22Rv1 (cell line): ENCODE measurements around the gene HSF2BP.
"Not testable (repeated sequence)": the region's sequence is repeated elsewhere in the genome, so short reads cannot be mapped to it uniquely, and the experiment has no call there.

ENCODE experiments used
- H3K27ac ChIP-seq: fragments of 450-650 bp; 2 replicates; pipeline ENCODE4 v1.5.1; 2017
- CTCF ChIP-seq: fragments of 450-650 bp; IDR thresholded peaks from 2 replicates; pipeline ENCODE4 v1.5.1; 2017; ENCODE audit warnings: mild to moderate bottlenecking
- ZFX ChIP-seq: fragments of 450-650 bp; IDR thresholded peaks from 2 replicates; pipeline ENCODE4 v1.6.1; 2017; ENCODE audit warnings: antibody characterized with exemption, borderline replicate concordance

Gene HSF2BP

GRCh38 chr21:43618940-43619339 is 40.3 kb downstream of the HSF2BP start:
- TF ChIP-seq CTCF (no peak), ZFX (no peak)
- H3K27ac ChIP-seq, result no peak overlapping the region

- not testable (repeated sequence) for H3K27ac ChIP-seq
Measured at GRCh38 chr21:43616861-43617260, 42.4 kb downstream of the HSF2BP start.

- no peak overlapping the region for H3K27ac ChIP-seq
- TF ChIP-seq CTCF (no peak), ZFX (no peak)
Measured at GRCh38 chr21:43614839-43615238, 44.4 kb downstream of the HSF2BP start.

GRCh38 chr21:43613755-43614638 is 45.3 kb downstream of the HSF2BP start:
- TF ChIP-seq ZFX, result no peak
- no peak for TF ChIP-seq CTCF
- no peak overlapping the region for H3K27ac ChIP-seq

- TF ChIP-seq CTCF (peak; percentile 91), ZFX (no peak)
- no peak overlapping the region for H3K27ac ChIP-seq
Measured at GRCh38 chr21:43611598-43612369, 47.5 kb downstream of the HSF2BP start.

GRCh38 chr21:43609501-43610340 is 49.6 kb downstream of the HSF2BP start:
- TF ChIP-seq CTCF, result no peak
- TF ChIP-seq ZFX, result no peak
- H3K27ac ChIP-seq, result no peak overlapping the region

GRCh38 chr21:43608664-43609063 is 50.6 kb downstream of the HSF2BP start:
- TF ChIP-seq ZFX (no peak), CTCF (no peak)
- no peak overlapping the region for H3K27ac ChIP-seq
